ENCODE results near the gene TRNT1. TPM values are rescaled to one million over a fixed set of nuclear protein-coding genes. Genes with fewer than 3 reads are reported as not detected.

Gene TRNT1
- total RNA-seq, result 10 to 100 TPM; 33.4 to 33.6 TPM

DNA sequence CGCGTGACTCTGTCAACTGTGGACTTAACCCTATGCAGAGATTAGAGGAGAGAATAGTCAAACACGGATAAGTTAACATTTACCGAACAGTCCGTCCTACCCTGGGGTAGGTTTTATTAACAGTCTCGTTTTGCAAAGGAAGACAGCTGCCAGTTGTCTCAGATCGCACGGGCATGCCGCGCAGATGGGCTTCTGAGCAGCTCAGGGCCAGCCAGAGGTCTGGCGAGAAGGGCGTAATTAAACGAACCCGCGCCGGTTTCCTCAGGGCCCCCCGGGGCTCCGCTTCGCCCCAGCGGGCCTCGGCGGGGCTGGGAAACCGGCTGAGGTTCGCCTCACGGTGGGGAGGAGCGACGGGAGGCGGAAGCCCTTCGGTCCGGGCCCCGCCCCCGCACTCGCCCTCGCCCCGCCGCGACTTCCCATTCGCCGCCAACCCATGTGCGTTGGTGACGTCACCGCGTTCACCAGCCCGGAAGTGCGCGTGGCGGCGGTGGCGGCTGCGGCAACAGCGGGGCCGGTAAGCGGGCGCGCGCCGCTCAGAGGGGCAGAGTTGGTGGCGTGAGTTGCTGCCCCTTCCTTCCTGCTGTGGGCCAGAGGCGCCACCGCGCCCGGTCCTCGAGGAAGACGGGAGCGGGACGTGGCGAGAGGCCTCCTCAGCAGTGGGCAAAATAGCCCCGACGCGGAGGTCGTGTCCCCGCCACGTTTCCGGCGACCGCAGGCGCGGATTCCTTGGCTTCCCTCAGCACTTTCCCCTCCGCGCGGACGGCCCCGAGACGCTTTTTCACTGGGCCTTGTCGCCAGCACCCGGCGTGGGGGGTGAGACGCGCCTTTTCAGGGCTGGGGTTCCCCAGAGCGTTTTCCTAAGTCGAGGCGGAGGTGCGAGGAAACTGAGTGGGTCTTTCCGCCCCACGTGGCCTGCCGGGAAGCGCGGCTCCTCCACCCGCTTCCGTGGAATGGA, at the start of gene TRNT1:
TSS of gene TRNT1 (plus strand) at position 464 of the 955 bp plus-strand sequence. CDS start 2,101 bp downstream, outside the sequence.
- H3K4me1 Mint-ChIP-seq (ENCODE audit: low read depth), result peaks cover 31% of the 10 kb centered on the region
- peak within 1 kb of the TSS; percentile 96 for H3K4me3 Mint-ChIP-seq
- DNase-seq (peak; percentile 95), ATAC-seq (peak; percentile 94)
- CTCF ChIA-PET, result no interaction called here
- H3K27ac Mint-ChIP-seq, result peak within 1 kb of the TSS; percentile 96
- H3K27me3 Mint-ChIP-seq (ENCODE audit: low read depth), result no peaks in the 10 kb centered on the region
- POLR2A ChIA-PET, result interaction anchor here (0.6 to 1.1 kb wide), 5 partner anchors 20 to 1367 kb away, joined by 3 to 4 read pairs (median 3); no protein-coding TSS in a partner anchor
- H3K36me3 Mint-ChIP-seq (ENCODE audit: low read depth), result peaks cover 35% of the 10 kb centered on the region
- no peaks in the 10 kb centered on the region for H3K9me3 Mint-ChIP-seq (ENCODE audit: insufficient read depth)

DNA sequence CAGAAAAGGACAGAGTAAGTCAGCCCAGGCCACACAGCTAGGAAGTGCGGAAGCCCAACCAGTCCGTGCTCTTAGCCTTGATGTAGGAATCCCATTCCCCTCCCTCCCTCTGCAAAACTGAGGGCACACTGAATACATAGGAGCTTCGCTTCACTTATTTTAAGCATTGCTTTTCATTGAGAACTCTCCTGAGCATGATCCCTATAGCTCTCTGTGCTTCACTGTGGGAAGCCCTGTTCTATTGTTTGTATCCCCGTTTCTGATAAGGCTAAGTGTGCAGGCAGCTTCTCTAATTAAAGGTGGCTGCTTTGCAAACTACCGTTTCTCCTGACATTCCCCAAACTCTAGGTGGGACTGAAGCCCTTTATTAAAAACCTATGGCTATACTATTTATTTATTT, 46.4 kb upstream of the TRNT1 start:
- ATAC-seq, result no peak
- POLR2A ChIA-PET, result no interaction called here

DNA sequence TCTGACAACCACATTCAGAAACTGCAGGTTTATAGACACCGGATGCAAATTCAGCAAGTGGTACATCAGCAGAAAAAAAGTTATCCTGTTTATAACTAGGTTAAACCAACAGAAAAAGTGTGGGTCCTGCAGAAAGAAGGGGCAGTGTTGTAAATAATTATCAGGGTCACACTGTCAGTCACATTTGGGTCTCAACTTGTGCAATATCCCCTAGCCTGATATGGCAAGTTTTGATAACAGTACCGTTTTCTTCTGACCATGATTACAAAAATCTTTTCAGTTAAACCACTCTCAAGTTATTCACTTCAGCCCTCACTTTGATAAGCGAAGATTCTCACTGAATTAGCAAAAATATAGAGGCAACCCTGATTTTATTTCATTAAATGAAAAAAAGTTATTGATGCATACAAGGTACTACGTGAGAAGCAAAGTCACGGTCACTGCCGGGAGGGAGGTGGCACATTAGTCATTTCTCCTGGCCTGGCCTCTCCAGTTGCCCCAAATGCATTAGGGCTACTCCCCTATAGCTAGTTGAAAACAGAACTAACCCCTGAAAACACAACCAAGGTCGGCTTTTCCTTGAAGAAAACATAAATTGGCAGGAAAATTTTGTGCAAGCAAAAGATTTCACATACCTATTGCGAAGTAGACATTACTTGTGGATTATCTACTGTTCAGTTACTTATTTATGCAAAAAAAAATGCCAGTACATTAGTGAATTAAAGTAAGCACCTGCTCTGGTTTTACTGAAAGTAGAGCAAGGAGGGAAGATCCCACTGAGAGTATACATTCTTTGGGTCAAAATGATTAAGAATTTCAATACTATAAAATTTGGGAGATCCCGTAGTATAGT, 45.1 kb upstream of the TRNT1 start:
- ATAC-seq, result no peak
- H3K4me1 Mint-ChIP-seq (ENCODE audit: low read depth), result no peaks in the 10 kb centered on the region
- no peak overlapping the region for H3K27ac Mint-ChIP-seq
- H3K9me3 Mint-ChIP-seq (ENCODE audit: insufficient read depth), result no peaks in the 10 kb centered on the region
- POLR2A ChIA-PET, result interaction anchor here (0.6 kb wide), 1 partner anchor 162 kb away, joined by 4 read pairs; no protein-coding TSS in a partner anchor
- no peaks in the 10 kb centered on the region for H3K36me3 Mint-ChIP-seq (ENCODE audit: low read depth)
- CTCF ChIA-PET, result no interaction called here
- no peak overlapping the region for H3K4me3 Mint-ChIP-seq
- DNase-seq, result no peak
- no peaks in the 10 kb centered on the region for H3K27me3 Mint-ChIP-seq (ENCODE audit: low read depth)

More for the DNA sequence above, 46.4 kb upstream of the TRNT1 start:
- DNase-seq, result no peak
- Mint-ChIP-seq H3K27ac (no peak overlapping the region), H3K27me3 (ENCODE audit: low read depth) (no peaks in the 10 kb centered on the region), H3K36me3 (ENCODE audit: low read depth) (no peaks in the 10 kb centered on the region), H3K4me3 (no peak overlapping the region), H3K9me3 (ENCODE audit: insufficient read depth) (no peaks in the 10 kb centered on the region), H3K4me1 (ENCODE audit: low read depth) (no peaks in the 10 kb centered on the region)
- CTCF ChIA-PET, result no interaction called here

DNA sequence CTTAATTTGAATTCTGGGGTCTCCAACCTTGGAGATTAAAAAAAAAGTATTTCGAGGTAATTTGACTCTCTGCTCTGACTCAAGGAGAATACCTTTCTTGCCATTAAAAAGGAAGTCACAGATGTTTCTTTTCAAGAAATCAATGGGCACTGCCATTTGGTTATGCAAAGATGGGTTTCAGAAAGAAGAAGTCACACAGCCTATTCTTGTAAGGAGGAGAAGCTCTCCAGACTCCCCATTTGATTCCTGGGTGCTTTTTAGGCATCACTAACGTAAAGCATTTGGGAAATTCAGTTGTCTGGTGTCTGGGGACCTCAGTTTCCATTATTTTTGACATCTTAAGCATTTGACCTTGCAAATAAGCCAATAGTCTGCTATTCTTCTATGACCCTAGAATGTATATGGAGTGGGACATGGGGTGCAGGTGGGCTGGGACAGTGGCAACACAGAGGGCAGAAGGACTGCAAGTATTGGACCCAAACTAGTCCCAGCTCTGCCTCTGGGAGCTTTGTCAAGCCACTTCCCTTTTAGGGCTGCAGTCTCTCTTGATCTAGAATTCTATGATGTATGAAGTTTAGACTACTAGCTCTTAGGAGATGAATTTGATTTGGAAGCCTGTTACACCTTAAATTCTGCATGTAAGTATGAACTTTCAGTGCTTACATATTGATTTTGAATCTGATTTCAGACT, 44.4 kb upstream of the TRNT1 start:
- H3K27ac Mint-ChIP-seq, result no peak overlapping the region
- no peaks in the 10 kb centered on the region for H3K9me3 Mint-ChIP-seq (ENCODE audit: insufficient read depth)
- POLR2A ChIA-PET, result no interaction called here
- H3K4me3 Mint-ChIP-seq, result no peak overlapping the region
- CTCF ChIA-PET, result no interaction called here
- ATAC-seq, result no peak
- DNase-seq, result no peak
- no peaks in the 10 kb centered on the region for H3K27me3 Mint-ChIP-seq (ENCODE audit: low read depth)
- H3K4me1 Mint-ChIP-seq (ENCODE audit: low read depth), result no peaks in the 10 kb centered on the region
- H3K36me3 Mint-ChIP-seq (ENCODE audit: low read depth), result no peaks in the 10 kb centered on the region

DNA sequence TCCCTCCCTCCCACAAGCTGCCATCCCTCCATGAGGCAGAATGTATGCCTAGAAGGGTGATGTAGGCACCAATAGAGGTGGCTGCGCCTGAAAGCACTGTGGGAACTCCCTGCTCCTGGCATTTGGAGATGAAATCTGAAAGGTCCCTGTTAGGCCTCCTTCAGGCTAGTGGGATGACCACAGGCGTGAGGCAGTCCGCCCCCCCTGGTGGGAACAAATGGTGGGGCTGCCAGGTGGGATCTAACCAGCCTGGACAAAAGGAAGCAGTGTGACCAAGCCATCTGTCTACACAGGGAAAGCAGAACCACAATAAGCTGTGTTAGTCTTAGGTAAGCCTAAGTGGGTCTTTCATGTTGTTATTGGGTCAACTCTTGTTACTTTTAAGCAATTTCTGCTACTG, 41.9 kb upstream of the TRNT1 start:
- Mint-ChIP-seq H3K4me1 (ENCODE audit: low read depth) (no peaks in the 10 kb centered on the region), H3K36me3 (ENCODE audit: low read depth) (no peaks in the 10 kb centered on the region), H3K4me3 (no peak overlapping the region), H3K27ac (no peak overlapping the region), H3K27me3 (ENCODE audit: low read depth) (no peaks in the 10 kb centered on the region), H3K9me3 (ENCODE audit: insufficient read depth) (no peaks in the 10 kb centered on the region)
- CTCF ChIA-PET, result interaction anchor here (1.1 kb wide), 1 partner anchor 36 kb away, joined by 3 read pairs; no protein-coding TSS in a partner anchor
- POLR2A ChIA-PET, result no interaction called here
- DNase-seq, result no peak
- no peak for ATAC-seq

DNA sequence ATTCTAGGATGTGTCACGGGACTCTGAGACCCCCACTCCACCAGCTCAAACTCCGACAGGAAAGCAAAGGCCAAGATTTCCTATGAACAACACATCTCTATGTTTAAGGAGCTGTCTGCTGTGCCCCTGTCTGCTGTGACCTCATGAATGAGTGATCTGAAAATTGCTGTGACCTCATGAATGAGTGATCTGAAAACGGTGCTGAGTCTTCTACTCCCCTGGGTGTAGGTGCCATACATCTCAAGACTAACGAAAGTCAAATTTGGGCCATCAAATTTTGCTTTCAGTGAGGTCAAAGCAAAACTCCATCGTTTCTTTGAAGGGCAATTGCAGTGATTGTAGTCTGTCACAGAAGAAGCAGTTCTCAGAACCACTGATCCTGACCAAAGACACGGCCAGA, 41.0 kb upstream of the TRNT1 start:
- ATAC-seq (no peak), DNase-seq (no peak)
- H3K4me1 Mint-ChIP-seq (ENCODE audit: low read depth), result no peaks in the 10 kb centered on the region
- H3K27ac Mint-ChIP-seq, result no peak overlapping the region
- no peaks in the 10 kb centered on the region for H3K36me3 Mint-ChIP-seq (ENCODE audit: low read depth)
- no peaks in the 10 kb centered on the region for H3K27me3 Mint-ChIP-seq (ENCODE audit: low read depth)
- no peak overlapping the region for H3K4me3 Mint-ChIP-seq
- POLR2A ChIA-PET, result no interaction called here
- H3K9me3 Mint-ChIP-seq (ENCODE audit: insufficient read depth), result no peaks in the 10 kb centered on the region
- CTCF ChIA-PET, result interaction anchor here (1.1 kb wide), 1 partner anchor 37 kb away, joined by 3 read pairs; no protein-coding TSS in a partner anchor

DNA sequence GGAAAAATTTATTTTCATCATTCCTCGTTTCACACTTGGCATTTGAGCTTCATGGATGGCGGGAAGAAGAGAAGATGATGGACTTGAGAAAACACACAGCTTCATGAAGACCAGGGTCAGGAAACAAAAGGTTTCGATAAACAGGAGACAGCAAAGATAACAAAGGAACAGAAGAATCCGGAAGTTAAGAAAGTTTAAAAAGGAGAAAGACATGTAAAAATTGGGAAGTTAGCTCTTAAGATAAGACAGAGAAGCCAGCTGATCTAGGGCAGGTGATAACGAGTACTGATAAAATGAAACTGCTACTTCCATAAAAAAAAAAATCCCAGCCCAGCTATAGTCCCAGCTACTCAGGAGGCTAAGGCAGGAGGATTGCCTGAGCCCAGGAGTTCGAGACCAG, 40.5 kb upstream of the TRNT1 start:
- Mint-ChIP-seq H3K4me1 (ENCODE audit: low read depth) (no peaks in the 10 kb centered on the region), H3K4me3 (no peak overlapping the region), H3K9me3 (ENCODE audit: insufficient read depth) (no peaks in the 10 kb centered on the region), H3K27ac (no peak overlapping the region), H3K36me3 (ENCODE audit: low read depth) (no peaks in the 10 kb centered on the region), H3K27me3 (ENCODE audit: low read depth) (no peaks in the 10 kb centered on the region)
- no peak for DNase-seq
- ATAC-seq, result no peak
- ChIA-PET CTCF (no interaction called here), POLR2A (no interaction called here)

DNA sequence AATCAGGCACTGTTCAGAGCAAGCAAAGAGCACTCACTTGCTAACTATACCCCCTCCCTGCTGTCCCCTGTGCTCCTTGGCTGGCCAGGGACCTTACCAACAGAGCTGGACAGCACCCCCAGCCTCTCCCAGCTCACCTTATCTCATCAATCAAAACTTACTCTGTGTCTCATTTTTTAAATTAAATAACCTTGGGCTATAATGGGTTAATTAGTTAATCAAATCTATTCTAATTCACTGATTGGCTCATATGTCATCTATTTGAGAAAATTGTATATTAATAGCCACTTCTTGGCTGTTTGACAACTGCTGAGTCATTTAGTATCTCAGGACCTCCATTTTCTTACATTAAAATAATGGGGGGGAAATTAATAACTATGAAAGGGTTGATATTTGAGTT, 39.5 kb upstream of the TRNT1 start:
- H3K4me3 Mint-ChIP-seq, result no peak overlapping the region
- no peaks in the 10 kb centered on the region for H3K4me1 Mint-ChIP-seq (ENCODE audit: low read depth)
- no peaks in the 10 kb centered on the region for H3K27me3 Mint-ChIP-seq (ENCODE audit: low read depth)
- no peaks in the 10 kb centered on the region for H3K36me3 Mint-ChIP-seq (ENCODE audit: low read depth)
- ATAC-seq, result no peak
- ChIA-PET POLR2A (no interaction called here), CTCF (no interaction called here)
- no peaks in the 10 kb centered on the region for H3K9me3 Mint-ChIP-seq (ENCODE audit: insufficient read depth)
- DNase-seq, result no peak
- H3K27ac Mint-ChIP-seq, result no peak overlapping the region

DNA sequence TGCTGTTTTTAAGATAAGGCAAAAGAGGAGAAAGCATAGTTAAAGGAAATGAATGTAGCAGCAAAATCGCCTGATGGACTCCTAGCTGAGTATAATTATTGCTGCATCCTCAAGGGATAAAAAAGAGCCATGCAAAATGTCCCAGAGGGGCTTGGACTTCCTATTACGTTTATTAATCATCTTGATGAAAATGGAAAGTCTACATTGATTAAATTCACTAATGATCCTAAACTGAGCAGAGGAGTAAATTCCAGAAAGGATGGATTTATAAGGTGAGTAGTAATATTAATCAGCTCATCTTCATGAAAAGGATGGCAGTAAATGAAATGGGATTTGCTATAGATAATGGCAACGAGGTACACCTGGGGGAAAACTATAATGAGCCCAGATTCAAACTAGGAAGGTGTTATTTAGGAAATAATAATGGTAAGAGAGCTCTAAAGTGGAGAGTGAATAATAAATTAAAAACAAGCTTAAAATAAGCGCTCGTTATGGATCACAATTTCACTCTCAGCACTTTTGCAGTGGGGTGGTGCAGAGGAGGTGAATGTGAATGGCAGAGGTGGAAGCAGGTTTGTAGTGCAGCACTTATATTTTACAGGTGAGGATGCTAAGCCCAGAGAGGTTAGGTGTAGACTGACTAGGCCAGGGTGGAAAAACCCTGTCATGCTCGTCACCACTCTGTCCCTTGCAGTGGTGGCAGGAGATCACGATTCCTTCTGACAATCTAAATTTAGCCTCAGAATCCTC, 38.8 kb upstream of the TRNT1 start:
- Mint-ChIP-seq H3K27ac (no peak overlapping the region), H3K9me3 (ENCODE audit: insufficient read depth) (no peaks in the 10 kb centered on the region), H3K4me3 (no peak overlapping the region), H3K27me3 (ENCODE audit: low read depth) (no peaks in the 10 kb centered on the region), H3K4me1 (ENCODE audit: low read depth) (no peaks in the 10 kb centered on the region), H3K36me3 (ENCODE audit: low read depth) (no peaks in the 10 kb centered on the region)
- ChIA-PET CTCF (no interaction called here), POLR2A (no interaction called here)
- DNase-seq, result no peak
- ATAC-seq, result no peak

DNA sequence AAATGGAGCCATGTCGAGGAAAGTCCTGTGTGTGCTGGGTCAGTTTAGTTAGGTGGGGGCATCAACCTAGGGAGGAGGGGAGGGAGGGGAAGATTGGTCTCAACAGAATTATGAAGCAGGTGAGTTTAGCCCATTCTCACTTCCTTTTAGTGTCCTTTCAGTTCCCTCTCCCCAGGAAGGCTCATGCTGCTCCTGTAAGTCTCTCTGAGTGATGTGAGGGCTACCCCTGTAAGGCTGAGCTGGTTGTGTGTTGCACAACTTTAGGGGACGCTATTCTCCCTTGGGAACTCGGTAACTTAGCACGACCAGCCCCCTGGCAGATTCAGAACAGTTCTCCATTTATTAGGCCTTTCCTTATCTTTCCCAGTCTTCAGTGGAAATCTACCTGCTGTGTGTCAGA, 37.7 kb upstream of the TRNT1 start:
- CTCF ChIA-PET, result no interaction called here
- H3K27me3 Mint-ChIP-seq (ENCODE audit: low read depth), result no peaks in the 10 kb centered on the region
- no peaks in the 10 kb centered on the region for H3K36me3 Mint-ChIP-seq (ENCODE audit: low read depth)
- no peaks in the 10 kb centered on the region for H3K4me1 Mint-ChIP-seq (ENCODE audit: low read depth)
- ATAC-seq (no peak), DNase-seq (no peak)
- H3K9me3 Mint-ChIP-seq (ENCODE audit: insufficient read depth), result no peaks in the 10 kb centered on the region
- H3K4me3 Mint-ChIP-seq, result no peak overlapping the region
- POLR2A ChIA-PET, result no interaction called here
- no peak overlapping the region for H3K27ac Mint-ChIP-seq

DNA sequence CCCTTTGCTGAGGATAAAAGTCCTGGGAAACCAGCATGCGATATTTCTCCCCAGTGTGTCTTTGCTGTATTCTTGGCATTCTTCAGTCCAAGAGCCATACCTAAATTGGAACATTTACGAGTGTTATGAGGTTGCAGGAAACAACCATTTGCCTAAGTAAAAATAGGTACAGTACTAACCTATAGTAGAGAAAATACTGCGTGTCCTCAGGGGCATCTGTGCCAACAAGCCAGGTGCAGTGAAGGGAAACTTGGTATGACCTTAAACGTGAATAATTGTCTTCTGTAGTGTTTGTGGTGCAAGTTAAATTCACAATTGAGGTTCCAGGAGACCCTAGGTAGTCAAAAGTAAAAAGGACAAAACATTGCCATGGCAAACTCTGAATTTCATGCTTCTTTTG, 28.8 kb upstream of the TRNT1 start:
- CTCF ChIA-PET, result no interaction called here

More for the DNA sequence above, 28.8 kb upstream of the TRNT1 start:
- Mint-ChIP-seq H3K27me3 (ENCODE audit: low read depth) (no peaks in the 10 kb centered on the region), H3K4me1 (ENCODE audit: low read depth) (no peaks in the 10 kb centered on the region), H3K27ac (no peak overlapping the region), H3K9me3 (ENCODE audit: insufficient read depth) (no peaks in the 10 kb centered on the region), H3K4me3 (no peak overlapping the region), H3K36me3 (ENCODE audit: low read depth) (no peaks in the 10 kb centered on the region)
- POLR2A ChIA-PET, result no interaction called here
- no peak for DNase-seq
- ATAC-seq, result no peak
